Sigmoid colon (tissue), 4 donors: ENCODE measurements around the gene BTBD7.

Experiments used
- POLR2A ChIP-seq, 2 donors: fragments of 450-650 bp; IDR thresholded peaks; one replicate each; pipeline ENCODE4 v1.6.1; 2016; ENCODE audit warnings: antibody characterized with exemption in 2 of 2, mild to moderate bottlenecking in 2 of 2, moderate library complexity in 2 of 2
- POLR2AphosphoS5 ChIP-seq, 4 donors: sonication (generic); formaldehyde crosslinking; IDR thresholded peaks; one replicate each; pipeline ENCODE4 v1.6.1; 2017; ENCODE audit warnings: antibody characterized with exemption in 4 of 4
- TF ChIP-seq, protein P1 (sequence below), 4 experiments: fragments of 450-650 bp in 3 of 4; fragments of 200-600 bp in 1 of 4; IDR thresholded peaks; one replicate each; pipeline ENCODE4 v1.5.1; 2016 to 2019; ENCODE audit warnings: antibody characterized with exemption in 4 of 4, mild to moderate bottlenecking in 3 of 4, moderate library complexity in 2 of 4

DNA sequence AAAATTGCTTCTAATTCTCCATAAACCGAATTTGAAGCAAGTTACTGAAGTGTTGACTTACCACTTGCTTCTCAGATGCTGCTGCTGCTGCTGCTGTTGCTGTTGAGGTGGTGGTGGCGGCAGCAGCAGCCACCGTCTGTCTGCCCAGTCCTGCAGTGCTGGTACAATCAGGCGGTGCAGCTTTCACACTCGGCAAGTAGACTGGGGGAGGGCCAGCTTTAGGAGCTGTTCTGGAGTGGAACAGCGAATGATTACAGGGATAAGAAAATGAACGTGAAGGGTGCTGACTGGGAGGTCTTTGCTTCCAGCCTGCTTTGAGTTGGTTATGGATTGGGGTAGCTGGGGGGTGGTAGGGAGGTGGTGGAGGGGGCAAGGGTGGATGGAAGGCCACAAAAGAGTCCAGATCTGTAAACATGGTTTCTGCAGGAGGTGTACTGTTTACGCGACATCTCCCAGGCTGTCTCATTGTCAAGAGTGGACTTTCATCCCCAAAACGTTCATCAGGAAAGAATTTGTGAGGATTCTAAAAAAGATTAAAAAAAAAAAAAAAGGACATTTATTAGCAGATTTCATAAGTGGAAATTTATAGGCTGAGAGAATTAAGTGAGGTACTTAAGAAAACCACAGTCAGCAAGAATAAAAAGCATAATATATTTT, 86.9 kb downstream of the BTBD7 start:
- TF ChIP-seq, protein P1, sequence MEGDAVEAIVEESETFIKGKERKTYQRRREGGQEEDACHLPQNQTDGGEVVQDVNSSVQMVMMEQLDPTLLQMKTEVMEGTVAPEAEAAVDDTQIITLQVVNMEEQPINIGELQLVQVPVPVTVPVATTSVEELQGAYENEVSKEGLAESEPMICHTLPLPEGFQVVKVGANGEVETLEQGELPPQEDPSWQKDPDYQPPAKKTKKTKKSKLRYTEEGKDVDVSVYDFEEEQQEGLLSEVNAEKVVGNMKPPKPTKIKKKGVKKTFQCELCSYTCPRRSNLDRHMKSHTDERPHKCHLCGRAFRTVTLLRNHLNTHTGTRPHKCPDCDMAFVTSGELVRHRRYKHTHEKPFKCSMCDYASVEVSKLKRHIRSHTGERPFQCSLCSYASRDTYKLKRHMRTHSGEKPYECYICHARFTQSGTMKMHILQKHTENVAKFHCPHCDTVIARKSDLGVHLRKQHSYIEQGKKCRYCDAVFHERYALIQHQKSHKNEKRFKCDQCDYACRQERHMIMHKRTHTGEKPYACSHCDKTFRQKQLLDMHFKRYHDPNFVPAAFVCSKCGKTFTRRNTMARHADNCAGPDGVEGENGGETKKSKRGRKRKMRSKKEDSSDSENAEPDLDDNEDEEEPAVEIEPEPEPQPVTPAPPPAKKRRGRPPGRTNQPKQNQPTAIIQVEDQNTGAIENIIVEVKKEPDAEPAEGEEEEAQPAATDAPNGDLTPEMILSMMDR (IDR thresholded peaks at IDR 0.05), result no peak
- TF ChIP-seq POLR2A (IDR thresholded peaks at IDR 0.05), result no peak
- no peak for TF ChIP-seq POLR2AphosphoS5 (IDR thresholded peaks at IDR 0.05)
